GM23248 (cell line): ENCODE results near the gene ARL16. TPM values are rescaled to one million over a fixed set of nuclear protein-coding genes. Genes with fewer than 3 reads are reported as not detected.

Source experiments
- DNase-seq: peaks from one replicate; pipeline ENCODE4 v3.0.0-alpha.2; 2015
- H2AFZ ChIP-seq: fragments of 200-600 bp; sonication (generic); 2 replicates; pipeline ENCODE4 v1.6.1; 2016; ENCODE audit warnings: antibody characterized with exemption
- H3F3A ChIP-seq: fragments of 200-600 bp; sonication (generic); 2 replicates; pipeline ENCODE4 v1.6.1; 2016; ENCODE audit warnings: mild to moderate bottlenecking, antibody characterized with exemption, mixed run types; ENCODE audit not compliant: insufficient read depth
- H3K27ac ChIP-seq: fragments of 200-600 bp; sonication (generic); 2 replicates; pipeline ENCODE4 v1.5.1; 2016; ENCODE audit warnings: mild to moderate bottlenecking
- H3K27me3 ChIP-seq: fragments of 200-600 bp; sonication (generic); replicated peaks from 2 replicates; pipeline ENCODE4 v1.6.1; 2016; ENCODE audit warnings: mild to moderate bottlenecking; ENCODE audit not compliant: insufficient read depth
- H3K36me3 ChIP-seq: fragments of 200-600 bp; sonication (generic); 2 replicates; pipeline ENCODE4 v1.6.1; 2016; ENCODE audit warnings: low read depth, mild to moderate bottlenecking
- H3K4me1 ChIP-seq: fragments of 200-600 bp; sonication (generic); 2 replicates; pipeline ENCODE4 v1.6.1; 2016; ENCODE audit warnings: mild to moderate bottlenecking; ENCODE audit not compliant: insufficient read depth
- H3K4me2 ChIP-seq: fragments of 200-600 bp; sonication (generic); one replicate; pipeline ENCODE4 v1.6.1; 2016; ENCODE audit warnings: mild to moderate bottlenecking; ENCODE audit not compliant: unreplicated experiment
- H3K4me3 ChIP-seq: fragments of 200-600 bp; sonication (generic); 2 replicates; pipeline ENCODE4 v1.5.1; 2016; ENCODE audit warnings: mild to moderate bottlenecking
- H3K79me2 ChIP-seq: fragments of 200-600 bp; sonication (generic); 2 replicates; pipeline ENCODE4 v1.6.1; 2016; ENCODE audit warnings: mild to moderate bottlenecking; ENCODE audit not compliant: insufficient read depth
- H3K9ac ChIP-seq: fragments of 200-600 bp; sonication (generic); 2 replicates; pipeline ENCODE4 v1.6.1; 2016; ENCODE audit warnings: mild to moderate bottlenecking
- H3K9me2 ChIP-seq: fragments of 200-600 bp; sonication (generic); 2 replicates; pipeline ENCODE4 v1.6.1; 2016; ENCODE audit warnings: mixed run types, mild to moderate bottlenecking, moderate library complexity; ENCODE audit not compliant: insufficient read depth
- H3K9me3 ChIP-seq: fragments of 200-600 bp; sonication (generic); one replicate; pipeline ENCODE4 v1.6.1; 2017; ENCODE audit warnings: low read depth
- H4K20me1 ChIP-seq: fragments of 200-600 bp; sonication (generic); 2 replicates; pipeline ENCODE4 v1.6.0; 2016; ENCODE audit not compliant: insufficient read depth
- EZH2 ChIP-seq: fragments of 200-600 bp; sonication (generic); IDR thresholded peaks from 2 replicates; pipeline ENCODE4 v1.6.1; 2018; ENCODE audit warnings: antibody characterized with exemption, mild to moderate bottlenecking; ENCODE audit not compliant: insufficient read depth, poor library complexity, severe bottlenecking
- EZH2phosphoT487 ChIP-seq: fragments of 200-600 bp; sonication (generic); IDR thresholded peaks from 2 replicates; pipeline ENCODE4 v1.6.1; 2018; ENCODE audit warnings: antibody characterized with exemption, moderate library complexity, mild to moderate bottlenecking, low read depth; ENCODE audit not compliant: insufficient read depth
- WGBS, 2 experiments: methylation state at CpG; one replicate each; pipeline ENCODE4 v1.1.6; 2015 to 2017; ENCODE audit warnings: low lambda C conversion rate in 2 of 2, low coverage in 1 of 2; ENCODE audit errors: missing lambda C conversion rate in 2 of 2; 5-methylcytosine and 5-hydroxymethylcytosine counted together
- in situ Hi-C: fragments of 300-500 bp; cut with MboI; formaldehyde crosslinking; loops from 2 replicates; pipeline ENCODE4 v1.15.0; 2020
- polyA plus RNA-seq: library from polyadenylated mRNA; unstranded; fragments of >200 nt; fragmentation: Nextera tagmentation; extraction: Ambion mirVana; gene quantifications from 2 replicates; pipeline ENCODE4 v1.2.1, GENCODE V29; 2016
- total RNA-seq: library from RNA; depleted of rRNA; stranded (reverse); fragments of >200 nt; shearing (Covaris generic); gene quantifications from 2 replicates; pipeline ENCODE4 v1.2.3, GENCODE V29; 2014; rRNA removed

The ARL16 gene
- 37.6 and 45.6 TPM in 2 replicates for total RNA-seq
- polyA plus RNA-seq, result 70.8 and 72.8 TPM in 2 replicates

GRCh38 chr17:81683584-81684441 lies at the start of gene ARL16, which contains the start of gene HGS:
ARL16 (minus strand) TSS chr17:81683797; CDS start chr17:81683753, 44 bp downstream.
HGS (plus strand) TSS chr17:81684011; CDS start chr17:81684067, 56 bp downstream.
- H3K4me2 ChIP-seq, result peak within 1 kb of the TSS; percentile 88
- peak within 1 kb of the TSS; percentile 68 for H2AFZ ChIP-seq
- peak within 1 kb of the TSS; percentile 86 for H3K4me3 ChIP-seq
- H3K27me3 ChIP-seq, result no peaks in the 10 kb centered on the region
- no peaks in the 10 kb centered on the region for H3K9me2 ChIP-seq
- no peaks in the 10 kb centered on the region for H3K9me3 ChIP-seq
- H3K9ac ChIP-seq, result peak within 1 kb of the TSS; percentile 93
- peaks cover 23% of the 10 kb centered on the region for H3K4me1 ChIP-seq
- H3K27ac ChIP-seq, result peak within 1 kb of the TSS; percentile 96
- no peak for TF ChIP-seq EZH2
- no peak for TF ChIP-seq EZH2phosphoT487
- H3F3A ChIP-seq, result peaks cover 7% of the 10 kb centered on the region
- H4K20me1 ChIP-seq, result peaks cover 6% of the 10 kb centered on the region; the same call in 1 of the 2 replicates
- in situ Hi-C loops, result no loop called here
- DNase-seq, result peak; percentile 100
- 0 to 1% methylated on average over 90 to 112 of the region's 112 CpGs for WGBS, 2 experiments
- peaks cover 23% of the 10 kb centered on the region for H3K36me3 ChIP-seq
- H3K79me2 ChIP-seq, result peaks cover 92% of the 10 kb centered on the region

- no peaks in the 10 kb centered on the region for H3K79me2 ChIP-seq
- in situ Hi-C loops, result no loop called here
- no peaks in the 10 kb centered on the region for H3K9me3 ChIP-seq
- no peak overlapping the region for H3K27ac ChIP-seq
- no peaks in the 10 kb centered on the region; the same call in 1 of the 2 replicates for H3F3A ChIP-seq
- H3K9ac ChIP-seq, result no peak overlapping the region
- no peaks in the 10 kb centered on the region for H3K9me2 ChIP-seq
- 0 out of 2 replicates have a peak, but pooled peaks cover 4% of the 10 kb centered on the region for H3K27me3 ChIP-seq
- H4K20me1 ChIP-seq, result no peaks in the 10 kb centered on the region
- DNase-seq, result no peak
- WGBS, 2 experiments, result 81 to 83% methylated on average over 22 to 23 of the region's 23 CpGs
- H3K4me2 ChIP-seq, result no peak overlapping the region
- H3K36me3 ChIP-seq, result no peaks in the 10 kb centered on the region
- no peak overlapping the region for H2AFZ ChIP-seq
- TF ChIP-seq EZH2phosphoT487, result no peak
- no peak overlapping the region for H3K4me3 ChIP-seq
- peaks cover 6% of the 10 kb centered on the region for H3K4me1 ChIP-seq
Measured at GRCh38 chr17:81727324-81728031, 43.9 kb upstream of the ARL16 start.

GRCh38 chr17:81726004-81726403 lies 42.4 kb upstream of the ARL16 start:
- in situ Hi-C loops, result no loop called here
- Histone ChIP-seq H4K20me1 (no peaks in the 10 kb centered on the region), H3K9me2 (no peaks in the 10 kb centered on the region), H3K4me2 (no peak overlapping the region), H3K4me1 (peaks cover 1% of the 10 kb centered on the region), H3F3A (no peaks in the 10 kb centered on the region; the same call in 1 of the 2 replicates), H3K4me3 (no peak overlapping the region), H3K9ac (no peak overlapping the region), H3K9me3 (no peaks in the 10 kb centered on the region), H3K27ac (no peak overlapping the region), H2AFZ (no peak overlapping the region), H3K79me2 (no peaks in the 10 kb centered on the region), H3K27me3 (0 out of 2 replicates have a peak, but pooled peaks cover 4% of the 10 kb centered on the region), H3K36me3 (no peaks in the 10 kb centered on the region)
- no peak for TF ChIP-seq EZH2
- no peak for TF ChIP-seq EZH2phosphoT487
- no peak for DNase-seq
- WGBS, 2 experiments, result 72 to 81% methylated on average over 9 of the region's 9 CpGs

- H3K9me2 ChIP-seq, result no peaks in the 10 kb centered on the region
- H3K27me3 ChIP-seq, result 0 out of 2 replicates have a peak, but pooled peaks cover 4% of the 10 kb centered on the region
- H3K4me1 ChIP-seq, result no peaks in the 10 kb centered on the region
- no peak overlapping the region for H3K4me3 ChIP-seq
- no peaks in the 10 kb centered on the region for H3K36me3 ChIP-seq
- no peak for TF ChIP-seq EZH2
- no peak for TF ChIP-seq EZH2phosphoT487
- H3K27ac ChIP-seq, result no peak overlapping the region
- H3F3A ChIP-seq, result no peaks in the 10 kb centered on the region
- H4K20me1 ChIP-seq, result no peaks in the 10 kb centered on the region
- in situ Hi-C loops, result no loop called here
- no peaks in the 10 kb centered on the region for H3K9me3 ChIP-seq
- no peaks in the 10 kb centered on the region for H3K79me2 ChIP-seq
- WGBS, 2 experiments, result 54 to 56% methylated on average over 9 of the region's 9 CpGs
- no peak overlapping the region for H2AFZ ChIP-seq
- H3K9ac ChIP-seq, result no peak overlapping the region
- no peak overlapping the region for H3K4me2 ChIP-seq
- DNase-seq, result no peak
Measured at GRCh38 chr17:81725439-81725838, 41.8 kb upstream of the ARL16 start.
